LHCN-M2 (cell line): Measurements from ENCODE around the gene PLAAT4. TPM values are rescaled to one million over a fixed set of nuclear protein-coding genes. Genes with fewer than 3 reads are reported as not detected.
"Not testable (repeated sequence)": the region's sequence is repeated elsewhere in the genome, so short reads cannot be mapped to it uniquely, and the experiment has no call there.

Experiments
- DNase-seq: peaks from one replicate; pipeline ENCODE4 v3.0.0-alpha.2; 2012; ENCODE audit warnings: low read depth
- total RNA-seq: library from RNA; depleted of rRNA; stranded (reverse); fragments of >200 nt; gene quantifications from 2 replicates; pipeline ENCODE4 v1.2.3, GENCODE V29; 2014

PLAAT4 gene
- total RNA-seq, 1 experiment from 2014 or later = 7.0 TPM

- DNase-seq = peak; percentile 53
Measured at GRCh38 chr11:63537293-63538101, 889 bp downstream of the PLAAT4 start.

DNA sequence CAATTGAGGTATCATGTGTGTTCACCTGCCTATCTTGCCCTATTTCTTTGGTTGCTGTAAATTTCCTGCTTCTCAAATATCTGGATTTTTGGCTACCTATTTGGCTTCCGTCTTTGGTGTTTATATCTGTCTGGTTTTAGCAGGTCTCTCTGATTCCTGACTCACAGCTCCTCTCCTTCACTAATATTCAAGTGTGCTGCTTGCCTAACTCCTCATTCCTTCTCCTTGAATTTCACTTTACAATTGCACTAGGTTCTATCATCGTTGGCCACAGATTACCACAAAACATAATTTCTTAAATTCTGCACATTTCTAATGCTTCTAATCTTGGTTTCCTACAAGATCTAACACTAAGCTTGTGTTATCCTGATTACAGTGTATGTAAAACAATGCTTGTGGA, 5.9 kb downstream of the PLAAT4 start:
- not testable (repeated sequence) for DNase-seq

- DNase-seq = no peak
Measured at GRCh38 chr11:63543711-63544110, 7.1 kb downstream of the PLAAT4 start.

- no peak for DNase-seq
Measured at GRCh38 chr11:63547061-63547460, 10.5 kb downstream of the PLAAT4 start.

- DNase-seq = no peak
Measured at GRCh38 chr11:63548178-63548577, 11.6 kb downstream of the PLAAT4 start.

DNA sequence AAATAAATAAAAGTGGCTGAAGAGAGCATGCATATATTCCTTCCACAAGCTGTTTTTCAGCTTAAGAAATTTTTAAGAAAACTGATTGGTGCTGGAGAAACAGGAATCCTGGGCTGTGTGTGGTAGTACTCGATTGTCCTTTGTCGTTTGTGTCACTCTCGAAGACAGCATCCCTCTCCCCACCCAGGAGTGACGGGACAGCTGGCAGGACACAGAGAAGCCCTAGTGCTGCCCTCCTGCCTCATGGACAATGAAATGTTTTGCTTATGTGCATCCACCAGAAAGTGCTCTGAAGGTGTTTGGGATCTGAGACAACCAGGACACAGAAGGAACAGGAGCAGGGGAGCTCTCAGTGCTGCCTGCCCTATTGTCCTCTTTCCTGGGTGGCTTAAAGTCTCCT, 12.8 kb downstream of the PLAAT4 start:
- no peak for DNase-seq

DNA sequence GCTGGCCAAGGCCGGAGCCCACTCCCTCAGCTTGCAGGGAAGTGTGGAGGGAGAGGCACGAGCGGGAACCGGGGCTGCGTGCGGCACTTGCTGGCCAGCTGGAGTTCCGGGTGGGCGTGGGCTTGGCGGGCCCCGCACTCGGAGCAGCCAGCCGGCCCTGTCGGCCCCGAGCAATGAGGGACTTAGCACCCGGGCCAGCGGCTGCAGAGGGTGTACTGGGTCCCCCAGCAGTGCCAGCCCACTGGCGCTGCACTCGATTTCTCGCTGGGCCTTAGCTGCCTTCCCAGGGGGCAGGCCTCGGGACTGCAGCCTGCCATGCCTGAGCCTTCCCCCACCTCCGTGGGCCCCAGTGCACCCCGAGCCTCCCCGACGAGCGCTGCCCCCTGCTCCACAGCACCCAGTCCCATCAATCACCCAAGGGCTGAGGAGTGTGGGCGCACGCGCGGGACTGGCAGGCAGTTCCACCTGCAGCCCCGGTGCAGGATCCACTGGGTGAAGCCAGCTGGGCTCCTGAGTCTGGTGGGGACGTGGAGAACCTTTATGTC, 13.6 kb downstream of the PLAAT4 start:
- DNase-seq = not testable (repeated sequence)

GRCh38 chr11:63551091-63551888, 14.7 kb downstream of the PLAAT4 start:
- DNase-seq = peak; percentile 85

GRCh38 chr11:63551889-63552266, 15.3 kb downstream of the PLAAT4 start:
- DNase-seq = no peak

DNA sequence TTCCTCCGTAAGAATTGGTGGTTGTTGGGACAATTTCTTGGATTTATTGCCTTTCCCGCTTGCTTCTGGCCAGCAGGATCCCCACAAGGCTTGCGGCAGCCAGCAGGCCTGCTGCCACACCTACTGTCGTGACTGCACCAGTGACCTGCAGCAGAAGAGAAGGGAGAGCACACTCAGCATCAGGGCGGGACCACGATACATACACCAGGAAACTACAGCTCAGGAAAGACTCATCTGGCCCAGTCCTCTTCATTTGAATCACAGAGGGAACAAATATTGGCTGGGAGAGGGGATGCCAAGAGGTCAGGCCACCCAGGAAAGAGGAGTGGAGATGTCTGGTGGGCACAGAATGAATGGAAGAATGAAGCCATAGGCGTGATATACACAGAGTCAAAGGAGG, 16.3 kb downstream of the PLAAT4 start:
- DNase-seq = no peak

DNA sequence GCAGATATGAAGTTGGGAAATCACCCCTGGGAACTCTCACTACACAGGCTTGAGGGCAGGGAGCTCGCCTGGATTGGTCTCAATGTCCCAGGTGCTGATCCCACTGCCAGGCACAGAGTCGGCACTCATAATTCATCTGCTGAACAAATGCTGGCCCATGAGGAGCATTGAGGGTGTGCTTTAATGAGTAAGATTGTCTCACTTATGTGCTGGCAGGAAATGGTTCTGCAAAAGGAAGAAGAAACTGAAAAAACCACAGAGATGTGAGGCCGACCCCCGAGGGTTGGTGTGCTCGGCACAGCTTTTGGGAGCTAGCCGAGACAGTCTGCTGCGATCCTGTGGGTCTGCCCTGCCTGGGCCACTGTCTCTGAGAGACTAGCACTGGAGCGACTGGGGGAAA, 17.2 kb downstream of the PLAAT4 start:
- DNase-seq = peak; percentile 26

DNA sequence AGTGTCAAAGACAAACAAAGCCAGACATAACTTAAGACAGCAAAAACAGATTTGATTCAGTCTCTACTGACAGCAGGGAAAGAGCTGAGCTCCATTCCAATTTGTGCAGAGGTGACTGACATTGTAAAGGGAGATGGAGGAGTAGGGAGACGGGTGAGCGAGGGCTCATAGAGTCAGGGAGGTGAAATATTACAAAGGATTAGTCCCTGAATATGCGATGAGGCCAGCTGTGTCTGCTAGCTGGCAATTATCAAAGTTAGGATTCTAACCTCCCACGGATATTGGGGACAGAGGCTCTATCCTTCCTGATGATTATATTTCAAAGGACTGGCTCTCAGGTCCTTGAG, 18.2 kb downstream of the PLAAT4 start:
- no peak for DNase-seq

- no peak for DNase-seq
Measured at GRCh38 chr11:63556404-63557013, 19.9 kb downstream of the PLAAT4 start.

- DNase-seq = no peak
Measured at GRCh38 chr11:63557570-63557969, 21.0 kb downstream of the PLAAT4 start.

DNA sequence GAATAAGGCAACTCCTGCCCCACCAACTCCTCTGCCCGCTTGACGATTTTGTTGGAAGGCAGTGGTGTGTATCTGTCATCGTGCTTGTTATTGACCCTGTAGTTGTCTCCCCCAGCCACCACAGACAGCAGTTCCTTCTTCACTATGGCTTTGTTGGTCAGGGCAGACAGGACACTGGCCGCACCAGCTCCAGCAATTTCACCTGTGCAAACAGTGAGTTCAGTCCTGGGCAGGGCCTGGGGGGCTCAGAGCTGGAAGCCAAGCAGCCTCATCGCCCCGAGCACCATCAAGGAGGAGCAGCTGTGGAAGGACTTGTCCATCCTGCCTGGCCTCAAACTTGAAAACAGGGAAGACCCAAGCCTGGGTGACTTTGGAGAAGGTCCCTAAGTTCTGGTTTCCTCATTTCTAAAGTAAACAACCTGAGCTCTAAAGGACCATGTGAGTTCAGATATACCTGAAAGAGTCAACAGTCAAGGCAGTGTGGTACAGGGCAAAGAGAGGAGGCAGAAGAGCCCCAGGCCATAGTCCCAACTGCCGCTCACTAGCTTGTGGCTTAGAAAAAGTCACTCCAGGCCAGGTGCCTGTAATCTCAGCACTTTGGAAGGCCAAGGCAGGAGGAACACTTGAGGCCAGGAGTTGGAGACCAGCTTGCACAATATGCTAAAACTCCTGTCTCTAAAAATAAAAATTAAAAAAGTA, 22.0 kb downstream of the PLAAT4 start:
- DNase-seq = no peak

DNA sequence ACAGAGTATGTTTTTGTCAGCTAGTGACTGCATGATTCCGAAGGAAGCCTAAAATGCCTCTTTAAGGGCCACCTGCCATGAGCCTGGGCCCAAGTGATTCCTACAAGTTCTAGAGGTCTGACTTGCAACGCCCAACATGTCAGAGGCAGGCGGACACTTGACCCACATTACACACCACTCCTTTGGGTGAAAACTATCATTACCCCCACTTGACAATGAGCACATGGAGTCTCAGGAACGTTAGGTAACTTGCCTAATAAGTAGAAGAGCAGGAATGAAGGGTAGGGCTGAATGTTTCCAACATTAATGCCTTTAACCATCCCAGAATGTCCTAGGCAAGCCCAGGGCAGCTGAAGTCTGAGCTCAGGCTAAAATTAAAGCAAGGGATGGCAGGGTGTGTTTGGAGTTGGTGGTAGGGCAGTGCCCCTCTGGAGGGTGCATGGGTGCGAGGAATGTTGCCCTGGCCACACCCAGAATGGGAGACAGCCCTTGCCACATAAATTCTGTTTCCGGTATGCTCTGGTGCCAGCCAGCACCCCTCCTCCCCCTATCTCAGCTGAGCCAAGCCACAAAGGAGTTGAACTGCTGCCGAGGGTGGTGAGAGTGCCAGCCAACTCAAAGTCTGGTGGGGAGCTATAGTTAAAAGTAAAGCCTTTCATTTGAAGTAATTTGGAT, 24.0 kb downstream of the PLAAT4 start:
- peak; percentile 45 for DNase-seq

- no peak for DNase-seq
Measured at GRCh38 chr11:63563201-63564055, 26.8 kb downstream of the PLAAT4 start, which contains the start of gene PLAAT2. Gene PLAAT2 (minus strand): TSS chr11:63563379. CDS start chr11:63563324, 55 bp downstream.

GRCh38 chr11:63564056-63564774, 27.6 kb downstream of the PLAAT4 start:
- DNase-seq = no peak

- no peak for DNase-seq
Measured at GRCh38 chr11:63564784-63565350, 28.3 kb downstream of the PLAAT4 start.
